ENCODE measurements around the gene TPD52L1.

Gene TPD52L1

GRCh38 chr6:125304970-125305660 lies 151.5 kb downstream of the TPD52L1 start:
- no peak for DNase-seq (ENCODE audit: low read depth in 2 of 2)

DNA sequence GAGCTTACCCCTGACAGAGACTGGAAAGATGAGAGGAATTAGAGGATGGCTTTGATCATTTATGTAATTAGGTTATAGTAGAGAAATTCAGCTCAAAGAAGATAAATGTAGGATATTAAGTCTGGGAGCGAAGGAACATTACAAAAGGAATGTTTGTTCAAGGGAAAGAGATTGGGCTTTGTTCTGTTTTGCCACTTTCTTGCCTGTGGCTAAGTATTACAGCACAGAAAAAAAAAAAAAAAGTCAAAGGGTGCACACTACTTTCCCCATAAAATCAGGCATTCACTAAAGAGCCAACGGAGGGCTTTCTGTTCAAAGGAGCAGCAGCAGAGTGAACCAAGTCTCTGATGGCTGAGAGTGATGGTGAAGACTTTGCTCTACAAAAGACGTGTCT lies 153.2 kb downstream of the TPD52L1 start:
- no peak for DNase-seq (ENCODE audit: low read depth in 2 of 2)

GRCh38 chr6:125307150-125307838 lies 153.7 kb downstream of the TPD52L1 start:
- no peak for DNase-seq (ENCODE audit: low read depth in 2 of 2)

DNA sequence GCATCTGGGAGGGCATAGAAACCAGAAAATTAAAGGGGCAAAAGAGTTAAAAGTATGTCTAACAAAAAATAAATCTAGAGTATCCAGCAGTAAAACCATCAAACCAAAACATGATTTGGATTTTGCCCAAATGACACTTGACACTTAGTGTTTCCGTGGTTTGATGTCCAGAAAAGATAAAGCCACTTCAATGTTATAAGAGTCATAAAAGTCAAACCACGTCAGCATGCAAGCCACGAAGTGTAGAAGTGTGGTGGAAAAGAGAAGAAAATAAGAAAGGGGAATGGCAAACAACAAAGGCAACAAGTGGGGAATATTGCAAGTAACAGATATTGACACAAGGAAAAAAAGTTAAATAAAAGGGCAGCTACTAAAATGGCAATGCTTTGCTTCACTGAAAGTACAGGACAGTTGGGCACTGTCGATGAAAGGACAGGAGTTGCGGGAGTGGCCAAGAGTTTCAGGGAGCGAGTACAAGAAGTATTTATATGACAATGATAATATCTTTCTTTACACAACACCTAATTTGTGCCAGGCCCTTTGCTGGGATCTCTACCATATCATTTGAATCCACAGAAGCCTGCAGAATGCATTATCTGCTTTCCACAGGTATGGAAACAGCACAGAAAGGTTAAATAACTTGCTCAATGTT lies 154.5 kb downstream of the TPD52L1 start:
- no peak for DNase-seq (ENCODE audit: low read depth in 2 of 2)

DNA sequence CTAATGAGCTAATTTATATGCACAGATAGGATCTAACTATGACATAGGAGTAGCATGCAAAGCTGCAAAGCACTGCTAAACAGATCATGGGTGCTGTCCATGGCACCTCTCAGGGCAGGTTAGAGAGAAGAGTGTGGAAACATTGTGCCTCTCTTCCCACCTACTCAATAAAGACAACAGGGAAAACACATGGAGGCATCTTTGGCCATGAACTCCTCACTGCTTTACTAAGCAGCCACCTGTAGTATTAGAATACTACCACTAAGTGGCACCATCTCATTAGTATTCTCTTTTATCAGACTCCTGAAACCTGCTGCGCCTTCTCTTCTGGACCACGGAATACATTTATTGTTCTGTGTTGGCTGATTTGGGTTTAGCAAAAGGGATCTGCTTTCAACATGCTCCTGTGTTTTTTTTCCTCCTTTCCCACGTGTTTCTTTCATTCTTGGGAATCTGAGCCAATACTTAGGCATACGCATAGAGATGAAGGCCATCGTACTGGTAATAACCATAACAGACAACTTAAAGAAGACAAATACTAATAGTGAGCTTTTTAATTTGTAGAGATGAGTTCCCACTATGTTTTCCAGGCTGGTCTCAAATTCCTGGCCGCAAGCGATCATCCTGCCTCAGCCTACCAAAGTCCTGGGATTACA lies 157.5 kb downstream of the TPD52L1 start:
- DNase-seq (ENCODE audit: low read depth in 2 of 2): peak; percentile 19 to 27

DNA sequence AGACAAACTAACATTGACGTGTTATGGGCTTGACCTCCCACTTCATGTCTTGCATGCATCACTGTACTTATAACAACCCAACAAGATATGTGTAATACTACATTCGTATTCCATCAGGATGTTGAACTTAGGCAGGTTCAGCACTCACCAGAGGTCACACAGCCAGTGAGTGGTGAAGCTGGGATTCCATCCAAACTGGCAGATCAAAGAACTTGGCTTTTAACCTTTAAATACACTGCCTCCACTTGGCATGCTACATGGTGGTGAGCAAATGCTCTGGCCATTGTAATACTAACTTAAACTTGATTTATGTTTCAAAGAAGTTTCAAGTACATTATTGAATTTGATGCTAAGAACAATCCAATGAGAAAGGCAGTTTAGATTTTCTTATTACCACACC lies 158.9 kb downstream of the TPD52L1 start:
- DNase-seq (ENCODE audit: low read depth in 2 of 2): no peak

- DNase-seq (ENCODE audit: low read depth in 2 of 2): no peak
Observed at GRCh38 chr6:125312950-125313349, 159.4 kb downstream of the TPD52L1 start.

Measured in fibroblast of skin of left biceps (primary cell).